ENCODE measurements around the gene LSS.

DNA sequence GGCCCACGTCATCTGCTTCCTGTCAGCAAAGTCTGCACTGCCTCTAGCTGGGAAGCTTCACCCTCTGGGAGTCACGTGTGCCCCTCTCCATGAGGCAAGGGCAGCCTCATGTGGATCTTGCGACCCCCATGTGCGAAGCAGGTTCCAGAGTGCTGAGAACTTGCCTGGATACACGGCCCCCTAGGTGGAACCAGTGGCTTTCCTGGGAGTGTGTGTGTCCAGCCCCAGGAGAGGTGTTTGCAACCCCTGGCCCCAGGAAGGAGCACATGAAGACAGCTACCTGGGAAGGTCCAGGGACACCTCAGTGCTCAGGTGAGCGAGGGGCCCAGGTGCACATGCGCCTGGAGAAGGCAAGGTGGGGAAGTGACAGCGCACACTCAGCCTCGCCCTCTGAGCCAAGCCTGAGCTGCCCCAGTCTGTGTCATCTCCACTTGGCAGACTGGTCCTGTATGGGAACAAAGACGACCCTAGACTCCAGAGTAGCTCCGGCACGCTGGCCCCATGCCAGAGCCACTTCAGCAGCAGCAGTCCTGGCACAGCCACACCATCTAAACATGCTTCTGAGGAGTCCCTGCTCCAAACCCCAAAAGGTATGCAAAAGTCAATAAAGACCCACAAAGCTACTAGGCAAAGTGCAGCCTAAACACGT lies 8.9 kb downstream of the LSS start:
- TF ChIP-seq, protein P1, sequence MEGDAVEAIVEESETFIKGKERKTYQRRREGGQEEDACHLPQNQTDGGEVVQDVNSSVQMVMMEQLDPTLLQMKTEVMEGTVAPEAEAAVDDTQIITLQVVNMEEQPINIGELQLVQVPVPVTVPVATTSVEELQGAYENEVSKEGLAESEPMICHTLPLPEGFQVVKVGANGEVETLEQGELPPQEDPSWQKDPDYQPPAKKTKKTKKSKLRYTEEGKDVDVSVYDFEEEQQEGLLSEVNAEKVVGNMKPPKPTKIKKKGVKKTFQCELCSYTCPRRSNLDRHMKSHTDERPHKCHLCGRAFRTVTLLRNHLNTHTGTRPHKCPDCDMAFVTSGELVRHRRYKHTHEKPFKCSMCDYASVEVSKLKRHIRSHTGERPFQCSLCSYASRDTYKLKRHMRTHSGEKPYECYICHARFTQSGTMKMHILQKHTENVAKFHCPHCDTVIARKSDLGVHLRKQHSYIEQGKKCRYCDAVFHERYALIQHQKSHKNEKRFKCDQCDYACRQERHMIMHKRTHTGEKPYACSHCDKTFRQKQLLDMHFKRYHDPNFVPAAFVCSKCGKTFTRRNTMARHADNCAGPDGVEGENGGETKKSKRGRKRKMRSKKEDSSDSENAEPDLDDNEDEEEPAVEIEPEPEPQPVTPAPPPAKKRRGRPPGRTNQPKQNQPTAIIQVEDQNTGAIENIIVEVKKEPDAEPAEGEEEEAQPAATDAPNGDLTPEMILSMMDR (conservative IDR thresholded peaks at IDR 0.05; ENCODE audit: low read depth in 2 of 2) = no peak
- TF ChIP-seq REST (IDR thresholded peaks at IDR 0.05; ENCODE audit: unreplicated experiment) = no peak
- TF ChIP-seq POLR2AphosphoS5 (IDR thresholded peaks at IDR 0.05; ENCODE audit: low read depth) = no peak
- no peak for TF ChIP-seq EZH2 (IDR thresholded peaks at IDR 0.05; ENCODE audit: low read depth, unreplicated experiment)
- TF ChIP-seq ZNF114 (CRISPR knock-in tag; IDR thresholded peaks at IDR 0.05) = no peak
- no peak for TF ChIP-seq EZH2phosphoT487 (IDR thresholded peaks at IDR 0.05; ENCODE audit: unreplicated experiment)
- no peak for TF ChIP-seq JUNB (IDR thresholded peaks at IDR 0.05; ENCODE audit: unreplicated experiment)
- no peak for TF ChIP-seq NANOG (IDR thresholded peaks at IDR 0.05; ENCODE audit: borderline replicate concordance)
- no peak for TF ChIP-seq ZNF331 (CRISPR knock-in tag; IDR thresholded peaks at IDR 0.05; ENCODE audit: low read depth)
- no peak for TF ChIP-seq CREB1 (CRISPR knock-in tag; IDR thresholded peaks at IDR 0.05; ENCODE audit: low read depth)
- TF ChIP-seq, protein P2, sequence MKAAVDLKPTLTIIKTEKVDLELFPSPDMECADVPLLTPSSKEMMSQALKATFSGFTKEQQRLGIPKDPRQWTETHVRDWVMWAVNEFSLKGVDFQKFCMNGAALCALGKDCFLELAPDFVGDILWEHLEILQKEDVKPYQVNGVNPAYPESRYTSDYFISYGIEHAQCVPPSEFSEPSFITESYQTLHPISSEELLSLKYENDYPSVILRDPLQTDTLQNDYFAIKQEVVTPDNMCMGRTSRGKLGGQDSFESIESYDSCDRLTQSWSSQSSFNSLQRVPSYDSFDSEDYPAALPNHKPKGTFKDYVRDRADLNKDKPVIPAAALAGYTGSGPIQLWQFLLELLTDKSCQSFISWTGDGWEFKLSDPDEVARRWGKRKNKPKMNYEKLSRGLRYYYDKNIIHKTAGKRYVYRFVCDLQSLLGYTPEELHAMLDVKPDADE (IDR thresholded peaks at IDR 0.05) = no peak
- TF ChIP-seq, protein P3, sequence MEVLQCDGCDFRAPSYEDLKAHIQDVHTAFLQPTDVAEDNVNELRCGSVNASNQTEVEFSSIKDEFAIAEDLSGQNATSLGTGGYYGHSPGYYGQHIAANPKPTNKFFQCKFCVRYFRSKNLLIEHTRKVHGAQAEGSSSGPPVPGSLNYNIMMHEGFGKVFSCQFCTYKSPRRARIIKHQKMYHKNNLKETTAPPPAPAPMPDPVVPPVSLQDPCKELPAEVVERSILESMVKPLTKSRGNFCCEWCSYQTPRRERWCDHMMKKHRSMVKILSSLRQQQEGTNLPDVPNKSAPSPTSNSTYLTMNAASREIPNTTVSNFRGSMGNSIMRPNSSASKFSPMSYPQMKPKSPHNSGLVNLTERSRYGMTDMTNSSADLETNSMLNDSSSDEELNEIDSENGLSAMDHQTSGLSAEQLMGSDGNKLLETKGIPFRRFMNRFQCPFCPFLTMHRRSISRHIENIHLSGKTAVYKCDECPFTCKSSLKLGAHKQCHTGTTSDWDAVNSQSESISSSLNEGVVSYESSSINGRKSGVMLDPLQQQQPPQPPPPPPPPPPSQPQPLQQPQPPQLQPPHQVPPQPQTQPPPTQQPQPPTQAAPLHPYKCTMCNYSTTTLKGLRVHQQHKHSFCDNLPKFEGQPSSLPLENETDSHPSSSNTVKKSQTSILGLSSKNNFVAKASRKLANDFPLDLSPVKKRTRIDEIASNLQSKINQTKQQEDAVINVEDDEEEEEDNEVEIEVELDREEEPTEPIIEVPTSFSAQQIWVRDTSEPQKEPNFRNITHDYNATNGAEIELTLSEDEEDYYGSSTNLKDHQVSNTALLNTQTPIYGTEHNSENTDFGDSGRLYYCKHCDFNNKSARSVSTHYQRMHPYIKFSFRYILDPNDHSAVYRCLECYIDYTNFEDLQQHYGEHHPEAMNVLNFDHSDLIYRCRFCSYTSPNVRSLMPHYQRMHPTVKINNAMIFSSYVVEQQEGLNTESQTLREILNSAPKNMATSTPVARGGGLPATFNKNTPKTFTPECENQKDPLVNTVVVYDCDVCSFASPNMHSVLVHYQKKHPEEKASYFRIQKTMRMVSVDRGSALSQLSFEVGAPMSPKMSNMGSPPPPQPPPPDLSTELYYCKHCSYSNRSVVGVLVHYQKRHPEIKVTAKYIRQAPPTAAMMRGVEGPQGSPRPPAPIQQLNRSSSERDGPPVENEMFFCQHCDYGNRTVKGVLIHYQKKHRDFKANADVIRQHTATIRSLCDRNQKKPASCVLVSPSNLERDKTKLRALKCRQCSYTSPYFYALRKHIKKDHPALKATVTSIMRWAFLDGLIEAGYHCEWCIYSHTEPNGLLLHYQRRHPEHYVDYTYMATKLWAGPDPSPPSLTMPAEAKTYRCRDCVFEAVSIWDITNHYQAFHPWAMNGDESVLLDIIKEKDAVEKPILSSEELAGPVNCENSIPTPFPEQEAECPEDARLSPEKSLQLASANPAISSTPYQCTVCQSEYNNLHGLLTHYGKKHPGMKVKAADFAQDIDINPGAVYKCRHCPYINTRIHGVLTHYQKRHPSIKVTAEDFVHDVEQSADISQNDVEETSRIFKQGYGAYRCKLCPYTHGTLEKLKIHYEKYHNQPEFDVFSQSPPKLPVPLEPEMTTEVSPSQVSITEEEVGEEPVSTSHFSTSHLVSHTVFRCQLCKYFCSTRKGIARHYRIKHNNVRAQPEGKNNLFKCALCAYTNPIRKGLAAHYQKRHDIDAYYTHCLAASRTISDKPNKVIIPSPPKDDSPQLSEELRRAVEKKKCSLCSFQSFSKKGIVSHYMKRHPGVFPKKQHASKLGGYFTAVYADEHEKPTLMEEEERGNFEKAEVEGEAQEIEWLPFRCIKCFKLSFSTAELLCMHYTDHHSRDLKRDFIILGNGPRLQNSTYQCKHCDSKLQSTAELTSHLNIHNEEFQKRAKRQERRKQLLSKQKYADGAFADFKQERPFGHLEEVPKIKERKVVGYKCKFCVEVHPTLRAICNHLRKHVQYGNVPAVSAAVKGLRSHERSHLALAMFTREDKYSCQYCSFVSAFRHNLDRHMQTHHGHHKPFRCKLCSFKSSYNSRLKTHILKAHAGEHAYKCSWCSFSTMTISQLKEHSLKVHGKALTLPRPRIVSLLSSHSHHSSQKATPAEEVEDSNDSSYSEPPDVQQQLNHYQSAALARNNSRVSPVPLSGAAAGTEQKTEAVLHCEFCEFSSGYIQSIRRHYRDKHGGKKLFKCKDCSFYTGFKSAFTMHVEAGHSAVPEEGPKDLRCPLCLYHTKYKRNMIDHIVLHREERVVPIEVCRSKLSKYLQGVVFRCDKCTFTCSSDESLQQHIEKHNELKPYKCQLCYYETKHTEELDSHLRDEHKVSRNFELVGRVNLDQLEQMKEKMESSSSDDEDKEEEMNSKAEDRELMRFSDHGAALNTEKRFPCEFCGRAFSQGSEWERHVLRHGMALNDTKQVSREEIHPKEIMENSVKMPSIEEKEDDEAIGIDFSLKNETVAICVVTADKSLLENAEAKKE (CRISPR knock-in tag; IDR thresholded peaks at IDR 0.05) = no peak
- no peak for TF ChIP-seq STAT1 (IDR thresholded peaks at IDR 0.05; ENCODE audit: unreplicated experiment)
